ENCODE results near the gene LUC7L2.
"Not testable (repeated sequence)": the region's sequence is repeated elsewhere in the genome, so short reads cannot be mapped to it uniquely, and the experiment has no call there.

Gene LUC7L2

DNA sequence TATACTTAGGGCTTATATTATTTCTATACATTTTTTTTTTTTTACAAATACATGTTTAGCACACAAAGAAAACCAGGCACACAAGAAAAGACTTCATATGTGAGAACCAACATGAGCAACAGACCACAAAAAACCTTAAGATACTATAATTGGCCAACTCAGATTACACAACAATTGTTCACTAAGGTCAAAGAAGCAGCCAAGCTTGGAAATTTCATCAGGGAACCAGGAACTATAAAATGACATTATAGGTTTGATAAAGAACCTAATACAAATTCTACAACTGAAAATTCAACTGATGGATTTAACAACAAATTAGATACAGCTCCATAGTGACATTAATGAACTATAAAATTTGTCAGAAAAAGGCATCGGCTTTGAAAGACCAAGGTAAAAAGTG, 4.4 kb upstream of the LUC7L2 start:
- no peak for DNase-seq (ENCODE audit: low spot score)

DNA sequence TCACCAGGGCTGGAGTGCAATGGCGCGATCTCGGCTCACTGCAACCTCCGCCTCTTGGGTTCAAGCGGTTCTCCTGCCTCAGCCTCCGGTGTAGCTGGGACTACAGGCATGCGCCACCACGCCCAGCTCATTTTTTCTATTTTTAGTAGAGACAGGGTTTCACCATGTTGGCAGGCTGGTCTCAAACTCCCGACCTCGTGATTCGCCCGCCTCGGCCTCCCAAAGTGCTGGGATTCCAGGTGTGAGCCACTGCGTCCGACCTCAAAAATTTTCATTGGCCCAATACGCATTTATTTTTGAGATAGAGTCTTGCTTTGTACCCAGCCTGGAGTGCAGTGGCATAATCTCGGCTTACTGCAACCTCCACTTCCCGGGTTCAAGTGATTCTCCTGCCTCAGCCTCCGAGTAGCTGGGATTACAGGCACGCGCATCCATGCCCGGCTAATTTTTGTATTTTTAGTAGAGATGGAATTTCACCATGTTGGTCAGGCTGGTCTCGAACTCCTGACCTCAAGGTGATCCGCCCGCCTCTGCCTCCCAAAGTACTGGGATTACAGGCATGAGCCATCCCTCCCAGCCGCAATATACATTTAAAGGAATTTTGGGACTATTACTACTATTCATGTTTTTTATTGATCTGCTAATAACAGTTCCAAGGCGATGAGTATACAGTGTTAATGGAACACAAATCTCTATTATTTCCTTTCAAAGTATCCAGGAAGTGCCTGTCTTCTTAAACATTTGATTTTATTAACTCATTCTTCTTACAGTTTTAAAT, 1.8 kb upstream of the LUC7L2 start:
- DNase-seq (ENCODE audit: low spot score) = not testable (repeated sequence)

DNA sequence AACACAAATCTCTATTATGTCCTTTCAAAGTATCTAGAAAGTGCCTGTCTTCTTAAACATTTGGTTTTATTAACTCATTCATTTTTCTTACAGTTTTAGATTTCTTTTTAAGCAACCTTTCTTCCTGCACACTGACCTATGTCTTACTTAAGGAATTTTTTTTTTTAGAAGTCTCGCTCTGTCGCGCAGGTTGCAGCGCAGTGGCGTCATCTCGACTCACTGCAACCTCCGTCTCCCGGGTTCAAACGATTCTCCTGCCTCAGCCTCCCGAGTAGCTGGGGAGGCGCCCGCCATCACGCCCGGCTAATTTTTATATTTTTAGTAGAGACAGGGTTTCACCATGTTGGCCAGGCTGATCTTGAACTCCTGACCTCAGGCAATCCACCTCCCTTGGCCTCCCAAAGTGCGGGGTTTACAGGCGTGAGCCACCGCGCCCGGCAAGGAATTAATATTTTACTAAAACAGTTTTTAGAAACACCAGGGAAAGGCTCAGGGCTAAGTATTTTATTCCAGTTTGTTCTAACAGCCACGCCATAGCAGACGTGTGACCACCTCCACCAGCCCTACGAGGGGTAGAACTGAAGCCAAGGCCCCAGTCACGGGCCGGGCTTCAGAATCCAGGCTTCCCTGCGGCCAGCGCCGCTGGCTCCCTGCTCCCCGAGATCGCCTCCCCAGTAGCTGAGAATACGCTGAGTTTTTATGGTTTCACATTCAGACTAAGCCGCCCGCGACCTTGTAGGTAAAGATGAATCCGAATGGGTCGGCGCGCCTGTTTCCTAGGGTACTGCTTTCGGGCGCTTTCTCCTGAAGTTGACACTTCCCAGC, 941 bp upstream of the LUC7L2 start:
- peak; percentile 51 for DNase-seq (ENCODE audit: low spot score)

DNA sequence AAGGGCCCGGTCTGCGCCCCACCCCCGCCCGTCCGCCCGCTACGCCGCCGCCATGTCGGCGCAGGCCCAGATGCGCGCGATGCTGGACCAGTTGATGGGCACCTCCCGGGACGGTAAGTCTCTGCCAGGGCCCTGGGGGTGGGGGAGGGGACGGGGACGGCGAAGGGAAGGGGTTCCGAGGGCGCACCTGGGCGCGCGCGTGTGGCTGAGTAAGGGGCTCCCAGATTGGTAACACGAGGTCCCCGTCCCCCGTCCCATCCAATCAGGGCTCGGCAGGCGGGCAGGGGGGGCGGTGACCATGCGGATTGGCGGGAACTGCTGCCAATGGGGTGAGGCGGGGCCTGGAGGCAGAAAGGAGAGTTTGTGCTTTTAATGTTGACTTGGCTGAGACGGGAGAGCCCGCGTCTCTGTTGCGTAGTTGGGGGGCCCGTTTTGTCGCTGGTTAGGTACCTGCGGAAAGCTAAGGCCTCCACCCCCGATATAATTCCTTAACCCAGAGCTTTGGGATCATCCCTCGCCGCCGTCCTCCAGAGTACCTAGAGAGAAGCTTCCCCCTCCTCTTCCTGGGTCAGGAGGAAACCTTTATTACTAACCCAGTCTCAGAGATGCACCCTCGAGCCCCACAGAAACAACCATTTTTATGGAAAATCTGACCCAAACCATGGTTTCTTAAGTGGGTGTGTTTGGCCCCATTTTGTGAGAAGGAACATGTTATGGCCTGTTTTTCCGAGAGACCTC, 685 bp downstream of the LUC7L2 start:
- peak; percentile 94 for DNase-seq (ENCODE audit: low spot score)

DNA sequence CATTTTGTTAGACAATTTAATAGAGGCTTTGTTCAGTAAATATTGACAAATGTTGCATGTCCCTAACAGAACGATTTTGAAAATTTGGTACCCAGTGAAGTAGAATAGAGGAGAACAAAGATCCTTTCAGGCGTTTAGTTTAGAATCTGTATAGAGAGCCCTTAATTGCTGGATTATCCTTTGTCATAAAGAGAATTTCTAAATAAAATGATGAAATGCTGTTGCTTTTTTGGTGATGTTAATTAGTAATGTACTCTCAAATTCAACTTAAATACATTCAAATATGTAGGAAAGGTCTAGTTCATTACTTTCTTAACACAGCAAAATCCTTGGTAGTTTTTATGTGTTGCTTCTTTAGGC, 1.2 kb downstream of the LUC7L2 start:
- DNase-seq (ENCODE audit: low spot score) = no peak

DNA sequence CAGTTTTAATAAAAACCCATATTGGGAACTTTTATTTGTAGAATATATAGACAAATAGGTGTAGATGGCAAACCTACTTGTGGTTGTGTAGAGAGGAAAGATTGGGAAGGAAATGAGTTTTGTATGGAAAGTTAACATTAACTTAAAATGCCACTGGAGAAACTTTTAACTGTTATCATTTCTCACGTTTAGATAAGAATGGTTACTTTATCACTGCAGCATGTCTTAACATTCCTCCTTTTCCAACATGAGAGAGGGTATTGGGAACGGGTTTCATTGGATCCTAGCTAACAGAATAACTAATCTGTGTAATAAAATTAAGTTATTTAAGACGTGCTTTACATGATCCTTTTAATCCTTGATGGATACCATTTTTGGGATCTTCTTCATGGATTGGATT, 1.8 kb downstream of the LUC7L2 start:
- DNase-seq (ENCODE audit: low spot score) = no peak

DNA sequence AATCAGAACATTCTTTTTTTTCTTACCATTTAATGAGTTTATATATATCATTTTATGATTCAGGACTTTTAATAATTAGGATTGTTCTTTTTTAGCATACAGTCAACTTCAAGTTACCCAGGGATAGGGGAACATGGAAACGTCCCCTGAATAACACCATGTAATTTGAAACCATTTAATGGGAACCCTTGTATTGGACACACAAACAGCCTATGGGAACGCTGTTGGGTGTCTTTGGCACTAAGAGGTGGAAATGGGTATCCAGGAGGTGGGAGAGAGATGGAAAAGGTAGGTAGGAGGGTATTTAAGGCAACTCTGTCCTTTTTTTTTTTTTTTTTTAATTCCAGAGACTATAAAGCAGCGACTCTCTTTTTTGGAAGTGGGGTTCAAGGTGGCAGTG, 2.6 kb downstream of the LUC7L2 start:
- DNase-seq (ENCODE audit: low spot score) = no peak

DNA sequence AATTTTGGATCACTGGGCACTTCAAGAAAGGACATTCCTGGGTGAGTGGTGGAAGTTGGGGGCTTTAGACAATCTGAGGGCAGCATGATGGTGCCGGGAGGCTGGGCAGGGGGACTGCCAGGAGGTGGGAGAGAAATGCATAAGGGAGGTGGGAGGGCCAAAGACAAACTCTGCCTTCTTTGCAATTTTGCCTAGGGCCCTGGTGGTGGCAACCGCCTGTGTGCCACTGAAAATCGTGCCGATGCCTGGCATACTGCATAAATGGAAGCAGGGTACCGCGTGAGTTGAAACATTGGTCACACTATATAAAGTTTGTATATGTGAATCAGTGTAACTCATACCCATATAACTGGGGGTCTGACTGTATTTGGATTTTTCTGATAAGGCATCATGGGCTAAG, 3.3 kb downstream of the LUC7L2 start:
- no peak for DNase-seq (ENCODE audit: low spot score)

DNA sequence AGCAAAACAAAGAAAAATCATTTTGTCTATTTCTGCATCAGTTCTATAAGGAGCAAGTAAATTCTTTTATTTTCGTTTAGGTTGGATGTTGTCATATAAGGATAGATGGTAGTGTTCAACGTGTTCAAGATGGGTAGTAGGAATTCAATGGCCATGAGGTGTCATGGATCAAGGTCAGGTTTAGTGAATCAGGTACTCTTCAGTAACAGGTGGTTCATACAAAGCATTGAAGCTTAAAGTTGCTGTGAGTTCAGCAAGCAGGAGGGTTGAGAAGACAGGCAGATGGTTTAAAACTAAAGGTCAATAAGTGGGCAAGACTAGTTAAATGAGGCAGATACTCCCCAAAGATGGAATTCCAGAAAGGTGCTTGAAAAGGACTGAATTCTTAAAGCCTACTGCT, 5.6 kb downstream of the LUC7L2 start:
- DNase-seq (ENCODE audit: low spot score) = no peak

DNA sequence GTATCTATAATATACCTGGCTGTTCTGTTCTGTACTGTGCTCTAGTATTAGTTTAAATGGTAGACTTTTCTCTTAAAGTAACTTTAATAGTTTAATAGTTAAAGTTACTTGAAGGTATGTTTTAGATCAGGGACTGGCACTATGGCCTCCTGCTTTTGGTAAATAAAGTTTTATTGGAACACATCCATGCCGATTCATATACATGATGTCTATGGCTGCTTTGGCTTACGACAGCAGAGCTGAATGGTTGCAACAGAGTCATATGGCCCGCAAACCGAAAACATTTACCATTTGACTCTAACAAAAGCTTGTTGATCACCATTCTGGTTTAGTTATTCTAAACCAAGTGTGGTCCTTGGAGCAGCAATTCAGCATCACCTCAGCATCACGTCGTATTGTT, 6.7 kb downstream of the LUC7L2 start:
- no peak for DNase-seq (ENCODE audit: low spot score)

DNA sequence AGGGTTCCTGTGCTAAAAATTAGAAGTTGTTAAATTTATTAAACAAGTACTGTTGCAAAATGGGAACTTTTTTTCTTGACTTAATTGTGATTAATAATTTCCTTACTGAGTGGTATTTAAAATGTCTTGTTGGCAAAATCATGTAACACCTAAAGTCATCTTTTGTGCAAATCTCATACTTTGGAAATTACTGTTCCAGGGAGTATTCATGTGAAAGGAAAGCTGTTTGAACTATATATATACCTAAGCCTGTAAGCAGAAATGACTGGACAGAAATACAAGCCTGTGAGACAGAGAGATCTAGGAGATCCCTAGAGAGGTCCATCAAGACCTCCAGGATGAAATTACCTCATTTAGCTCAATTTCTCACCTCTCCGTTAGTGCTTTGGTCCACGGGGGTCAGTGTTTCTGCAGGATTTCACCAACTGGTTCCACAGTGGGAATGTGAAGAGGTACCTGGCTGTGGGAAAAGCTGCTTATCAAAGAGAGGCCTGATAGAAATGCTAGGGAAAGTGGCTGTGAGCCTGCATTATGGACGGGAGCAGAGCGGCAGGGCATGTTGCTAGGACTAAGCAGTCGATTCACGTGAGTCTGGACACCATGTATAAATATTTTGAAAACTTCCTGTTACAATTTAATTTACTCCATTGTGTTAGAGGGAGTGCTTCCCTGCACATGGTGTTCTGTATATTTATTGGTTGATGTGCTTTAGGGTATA, 7.9 kb downstream of the LUC7L2 start:
- no peak for DNase-seq (ENCODE audit: low spot score)

DNA sequence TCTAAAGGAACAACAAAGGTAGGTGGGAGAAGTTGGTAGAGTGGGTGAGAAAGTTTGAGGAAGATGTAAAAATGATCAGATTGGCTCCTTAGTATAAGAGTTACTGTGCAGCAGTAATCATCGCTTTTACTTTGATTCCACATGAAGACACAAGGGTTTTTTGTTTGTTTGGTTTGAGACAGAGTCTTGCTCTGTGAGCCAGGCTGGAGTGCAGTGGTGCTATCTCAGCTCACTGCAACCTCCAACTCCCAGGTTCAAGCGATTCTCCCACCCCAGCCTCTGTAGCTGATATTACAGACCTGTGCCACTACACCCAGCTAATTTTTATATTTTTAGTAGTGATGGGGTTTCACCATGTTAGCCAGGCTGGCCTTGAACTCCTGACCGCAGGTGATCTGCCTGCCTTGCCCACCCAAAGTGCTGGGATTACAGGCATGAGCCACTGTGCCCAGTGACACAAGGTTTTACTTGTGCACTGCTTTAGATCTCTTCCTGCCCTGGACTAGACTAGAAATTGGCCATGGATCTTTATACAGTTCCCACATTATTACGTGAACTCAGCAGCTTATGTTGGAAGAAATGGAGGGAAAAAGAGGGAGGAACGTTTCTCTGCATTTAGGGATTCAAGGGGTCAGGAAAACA, 10.7 kb downstream of the LUC7L2 start:
- peak; percentile 66 for DNase-seq (ENCODE audit: low spot score)

DNA sequence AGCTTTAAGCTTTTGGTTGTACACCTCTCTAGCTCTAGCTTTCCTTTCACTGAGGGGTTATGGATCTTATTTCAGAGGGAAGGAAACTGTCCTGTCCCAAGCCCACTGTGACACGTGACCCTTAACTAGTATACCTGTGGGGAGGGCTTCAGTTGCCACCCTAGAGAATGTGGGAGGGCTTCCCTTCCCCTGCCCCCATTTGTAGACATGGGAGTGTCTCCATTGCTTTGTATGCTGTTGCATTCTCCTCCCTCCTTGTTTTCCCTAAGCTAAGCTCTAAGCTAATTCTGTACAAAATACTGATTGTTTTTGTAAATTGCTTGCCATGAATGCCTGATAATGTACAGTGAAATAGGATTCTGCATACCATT, 11.2 kb downstream of the LUC7L2 start:
- DNase-seq (ENCODE audit: low spot score) = no peak

DNA sequence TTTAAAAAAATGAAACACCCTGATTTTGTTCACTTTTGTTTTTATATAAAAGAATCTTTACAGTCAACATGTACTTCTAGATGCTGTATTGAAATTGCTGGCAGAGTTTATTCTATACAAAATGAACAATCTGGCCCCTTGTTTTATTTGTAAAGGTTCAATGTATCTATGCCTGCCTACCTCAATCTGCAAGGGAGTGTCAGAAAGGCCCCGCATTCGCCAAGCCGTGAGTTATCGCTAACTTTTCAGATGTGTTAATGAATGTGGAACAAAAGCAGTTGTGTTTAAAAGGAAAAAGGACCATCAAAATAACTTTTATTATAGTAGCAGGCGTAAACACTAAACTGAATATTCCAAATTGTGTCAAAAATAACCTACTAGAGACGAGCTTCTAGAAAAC, 14.6 kb downstream of the LUC7L2 start:
- DNase-seq (ENCODE audit: low spot score) = no peak

DNA sequence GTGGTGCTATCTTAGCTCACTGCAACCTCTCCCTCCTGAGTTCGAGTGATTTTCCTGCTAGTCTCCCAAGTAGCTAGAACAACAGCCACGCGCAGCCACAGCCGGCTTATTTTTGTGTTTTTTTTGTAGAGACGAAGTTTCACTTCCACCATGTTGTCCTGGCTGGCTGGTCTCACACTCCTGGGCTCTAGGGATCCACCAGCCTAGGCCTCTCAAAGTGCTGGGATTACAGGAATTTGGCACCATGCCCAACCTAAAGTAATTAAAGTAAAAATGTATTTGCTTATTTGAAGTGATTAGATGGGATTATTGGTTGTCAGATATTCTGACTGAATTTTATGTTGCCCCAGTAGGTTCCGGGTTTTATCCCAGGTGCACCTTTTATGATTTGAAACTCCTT, 22.7 kb downstream of the LUC7L2 start:
- DNase-seq (ENCODE audit: low spot score) = peak; percentile 34

DNA sequence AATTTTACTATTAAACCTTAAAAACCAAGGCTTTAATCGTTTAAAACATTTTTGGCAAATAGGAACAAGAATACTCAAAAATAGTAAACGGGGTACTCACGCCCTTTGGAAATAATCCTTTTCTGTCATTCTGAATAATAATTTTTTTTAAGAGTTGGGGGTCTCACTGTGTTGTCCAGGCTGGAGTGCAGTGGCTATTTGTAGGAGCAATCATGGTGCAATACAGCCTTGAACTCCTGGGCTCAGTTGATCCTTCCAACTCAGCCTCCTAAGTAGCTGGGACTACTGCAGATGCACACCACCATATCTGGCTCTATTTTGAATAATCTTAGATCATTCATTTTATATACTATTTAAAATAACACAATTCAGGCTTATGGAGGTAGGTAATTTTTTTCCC, 24.9 kb downstream of the LUC7L2 start:
- DNase-seq (ENCODE audit: low spot score) = no peak

DNA sequence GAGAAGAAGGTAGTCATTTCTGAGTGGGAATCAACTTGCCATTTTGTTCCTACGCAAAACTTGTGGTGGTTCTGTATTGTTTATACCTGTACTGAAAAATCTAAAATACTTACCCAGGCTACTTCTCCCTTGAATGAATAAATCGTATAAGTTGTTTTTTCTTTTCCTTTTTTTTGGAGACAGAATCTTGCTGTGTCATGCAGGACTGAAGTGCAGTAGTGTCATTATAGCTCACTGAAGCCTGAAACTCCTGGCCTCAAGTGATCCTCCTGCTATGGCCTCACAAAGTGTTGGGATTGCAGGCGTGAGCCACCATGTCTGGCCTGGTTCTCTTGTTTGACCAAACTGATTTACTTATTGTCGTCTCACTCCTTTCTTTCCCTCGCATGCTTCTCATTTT, 27.9 kb downstream of the LUC7L2 start:
- DNase-seq (ENCODE audit: low spot score) = no peak

DNA sequence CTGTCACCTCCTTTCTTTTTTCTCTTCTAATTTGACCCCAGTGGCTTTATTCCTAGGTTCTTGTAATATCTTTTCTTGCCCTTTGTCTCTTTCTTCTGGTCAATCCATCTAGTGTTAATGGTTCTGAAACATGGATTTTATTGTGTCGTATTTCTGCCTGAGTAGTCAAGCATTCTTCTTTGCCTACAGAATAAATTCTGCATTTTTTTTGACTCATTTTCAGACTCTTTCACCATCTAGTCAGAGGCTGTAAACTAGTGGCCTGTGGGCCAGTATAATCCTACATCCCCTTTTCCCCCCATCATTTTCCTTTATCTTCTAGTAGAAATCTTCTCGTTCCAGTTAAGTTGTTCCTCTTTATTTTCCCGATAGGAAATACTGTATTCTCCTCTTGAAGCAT, 29.4 kb downstream of the LUC7L2 start:
- DNase-seq (ENCODE audit: low spot score) = no peak

DNA sequence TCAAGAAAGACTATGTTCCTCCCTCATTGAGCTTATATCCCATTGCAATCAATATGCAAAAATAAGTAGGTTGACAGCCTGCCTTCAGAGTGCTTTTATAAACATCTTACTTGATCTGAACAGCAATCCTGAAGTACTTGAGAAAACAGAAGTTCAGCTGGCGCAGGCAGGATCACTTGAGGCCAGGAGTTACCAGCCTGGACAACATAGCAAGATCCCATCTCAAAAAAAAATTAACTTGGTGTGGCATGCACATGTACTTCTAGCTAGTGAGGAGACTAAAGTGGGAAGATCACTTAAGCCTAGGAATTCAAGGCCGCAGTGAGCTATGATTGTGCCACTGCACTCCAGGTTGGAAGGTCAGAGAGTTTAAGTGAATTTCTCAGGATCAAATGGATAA, 30.1 kb downstream of the LUC7L2 start:
- no peak for DNase-seq (ENCODE audit: low spot score)

DNA sequence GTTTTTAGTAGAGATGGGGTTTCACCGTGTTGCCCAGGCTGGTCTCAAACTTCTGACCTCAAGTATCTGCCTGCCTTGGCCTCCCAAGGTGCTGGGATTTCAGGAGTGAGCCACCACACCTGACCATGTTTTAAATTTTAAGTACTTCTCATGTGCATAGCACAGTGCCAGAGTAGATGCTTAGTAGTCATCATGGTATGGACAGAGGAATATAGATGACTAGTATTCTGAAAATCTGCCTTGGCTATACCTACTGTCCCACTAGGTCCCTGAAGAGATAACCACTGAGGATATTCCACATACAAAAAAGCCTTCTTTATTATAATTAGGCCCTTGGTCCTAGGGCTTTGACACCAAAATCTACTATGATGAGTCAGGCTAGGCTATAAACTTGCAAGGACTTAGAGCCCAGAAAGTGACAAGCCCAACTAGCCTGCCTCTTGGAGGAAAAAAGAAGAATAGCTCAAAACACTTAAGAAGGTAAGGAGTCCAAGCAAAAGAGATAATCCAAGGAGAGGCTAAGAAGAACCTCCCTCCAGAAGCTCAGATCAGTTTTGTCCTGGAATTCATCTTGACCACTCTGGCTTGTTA, 34.0 kb downstream of the LUC7L2 start:
- DNase-seq (ENCODE audit: low spot score) = no peak

DNA sequence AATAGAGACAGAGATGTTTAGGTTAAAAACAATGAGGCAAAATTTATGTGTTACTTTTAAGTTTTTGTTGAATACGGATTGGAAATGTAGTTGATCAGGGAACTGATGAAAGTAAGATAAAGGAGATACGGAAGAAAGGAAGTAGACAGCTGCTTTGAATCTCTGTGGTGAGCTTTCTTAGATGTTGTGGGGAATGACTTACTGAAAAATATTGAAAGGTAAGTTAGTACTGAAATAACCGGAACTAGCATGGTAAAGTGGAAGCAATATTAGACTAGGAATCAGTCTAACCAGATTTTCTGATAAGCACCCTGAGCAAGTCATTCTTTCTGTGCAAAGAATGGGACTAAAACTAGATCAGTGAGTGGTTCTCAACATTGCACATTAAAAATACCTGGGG, 34.8 kb downstream of the LUC7L2 start:
- DNase-seq (ENCODE audit: low spot score) = no peak
